Activated CD4-positive, alpha-beta T cell treated with anti-CD3 and anti-CD28 coated beads for 36 hours (primary cell): ENCODE measurements around the gene UTS2. TPM values are rescaled to one million over a fixed set of nuclear protein-coding genes. Genes with fewer than 3 reads are reported as not detected.

Source experiments
- ATAC-seq: fragments of 200-7000 bp; cut with Tn5 transposase; one replicate; pipeline ENCODE4 v1.10.0; 2021; ENCODE audit warnings: mild to moderate bottlenecking, moderate library complexity
- CTCF ChIA-PET: fragments of 350-600 bp; sonication (Branson Sonifier 250); formaldehyde crosslinking; loops from one replicate; lab custom pipeline; 2021; ENCODE audit warnings: antibody characterized with exemption; lab: Charles Lee
- POLR2A ChIA-PET: fragments of 350-600 bp; sonication (Branson Sonifier 250); formaldehyde crosslinking; loops from one replicate; lab custom pipeline; 2021; ENCODE audit warnings: antibody characterized with exemption, inconsistent platforms; lab: Charles Lee
- DNase-seq: peaks from one replicate; pipeline ENCODE4 v3.0.0-alpha.2; 2020
- H3K27ac Mint-ChIP-seq: one replicate; pipeline ENCODE4 v1.8.0; 2021; ENCODE audit warnings: mixed read lengths
- H3K27me3 Mint-ChIP-seq: one replicate; pipeline ENCODE4 v1.8.0; 2021; ENCODE audit warnings: mixed read lengths
- H3K36me3 Mint-ChIP-seq: one replicate; pipeline ENCODE4 v1.8.0; 2021; ENCODE audit warnings: low read depth, mixed read lengths
- H3K4me1 Mint-ChIP-seq: one replicate; pipeline ENCODE4 v1.8.0; 2021; ENCODE audit warnings: mixed read lengths
- H3K4me3 Mint-ChIP-seq: one replicate; pipeline ENCODE4 v1.8.0; 2021; ENCODE audit warnings: mild to moderate bottlenecking, moderate library complexity, mixed read lengths
- H3K9me3 Mint-ChIP-seq: one replicate; pipeline ENCODE4 v1.8.0; 2021; ENCODE audit warnings: low read depth, mixed read lengths
- intact Hi-C, 2 experiments: fragments of 100-400 bp; cut with DNase I in 1 of 2; cut with micrococcal nuclease in 1 of 2; formaldehyde crosslinking; loops; one replicate each; pipeline versions ENCODE4 v1.14.2 to v1.15.1; 2022 to 2024; cut with DNase I, micrococcal nuclease
- total RNA-seq, 2 experiments: library from RNA; stranded (reverse); gene quantifications; one replicate each; pipeline ENCODE4 v1.2.3, GENCODE V29; 2021

The UTS2 gene
- total RNA-seq, 2 experiments from 2014 or later = not detected

GRCh38 chr1:7808253-7808844 is 44.5 kb downstream of the UTS2 start:
- Mint-ChIP-seq H3K27ac (no peak overlapping the region), H3K36me3 (peaks cover 21% of the 10 kb centered on the region), H3K9me3 (peaks cover 5% of the 10 kb centered on the region), H3K4me3 (no peak overlapping the region), H3K4me1 (no peaks in the 10 kb centered on the region), H3K27me3 (no peaks in the 10 kb centered on the region)
- intact Hi-C loops = loop anchor here (1.0 to 10.0 kb wide), 2 partner anchors 94 to 536 kb away; no protein-coding TSS in a partner anchor
- no peak for DNase-seq
- ATAC-seq = peak; percentile 70
- POLR2A ChIA-PET = no interaction called here
- CTCF ChIA-PET = interaction anchor here (0.6 to 1.6 kb wide), 13 partner anchors 9 to 171 kb away, joined by 3 to 8 read pairs (median 5); no protein-coding TSS in a partner anchor

GRCh38 chr1:7805460-7805859 is 47.4 kb downstream of the UTS2 start:
- POLR2A ChIA-PET = no interaction called here
- ATAC-seq = no peak
- intact Hi-C loops = loop anchor here in 1 of 2 experiments (10.0 kb wide), 1 partner anchor 539 kb away; no protein-coding TSS in a partner anchor
- Mint-ChIP-seq H3K4me1 (no peaks in the 10 kb centered on the region), H3K36me3 (peaks cover 9% of the 10 kb centered on the region), H3K9me3 (no peaks in the 10 kb centered on the region), H3K4me3 (no peak overlapping the region), H3K27ac (no peak overlapping the region), H3K27me3 (no peaks in the 10 kb centered on the region)
- DNase-seq = no peak
- CTCF ChIA-PET = no interaction called here

Other genes with a start within 250 kb of the UTS2 start
- gene VAMP3, start 81.8 kb downstream of the UTS2 start, total RNA-seq = 10 to 100 TPM; 16.8 to 17.4 TPM
- 1 to 10 TPM; 2.3 to 2.5 TPM for gene PER3, start 68.8 kb downstream of the UTS2 start, total RNA-seq
- gene TNFRSF9, start 87.8 kb upstream of the UTS2 start, total RNA-seq = 10 to 100 TPM; 26.8 to 28.2 TPM
- 100 to 1,000 TPM; 294 to 390 TPM for gene PARK7, start 108.6 kb upstream of the UTS2 start, total RNA-seq
- gene ERRFI1, start 173.2 kb upstream of the UTS2 start, total RNA-seq = 1 to 10 TPM; 1.3 to 1.5 TPM